GM18505 (cell line): ENCODE data around the gene EYS.
"Not testable (repeated sequence)": the region's sequence is repeated elsewhere in the genome, so short reads cannot be mapped to it uniquely, and the experiment has no call there.

Source experiments
- ATAC-seq: cut with Tn5 transposase; IDR thresholded peaks from one replicate; pipeline ENCODE4 v1.9.1; 2021; ENCODE audit not compliant: unreplicated experiment
- POLR2A ChIP-seq: IDR thresholded peaks from 4 replicates; pipeline ENCODE4 v1.6.1; 2011; ENCODE audit warnings: borderline replicate concordance; ENCODE audit not compliant: insufficient read depth, insufficient read length; ENCODE audit errors: extremely low read depth

EYS gene

GRCh38 chr6:63785006-63785405 is 1922.0 kb downstream of the EYS start:
- no peak for TF ChIP-seq POLR2A
- no peak for ATAC-seq

GRCh38 chr6:63783096-63783495 is 1923.9 kb downstream of the EYS start:
- no peak for TF ChIP-seq POLR2A
- no peak for ATAC-seq

- no peak for ATAC-seq
- no peak for TF ChIP-seq POLR2A
These were observed 1932.1 kb downstream of the EYS start for GRCh38 chr6:63774961-63775360.

DNA sequence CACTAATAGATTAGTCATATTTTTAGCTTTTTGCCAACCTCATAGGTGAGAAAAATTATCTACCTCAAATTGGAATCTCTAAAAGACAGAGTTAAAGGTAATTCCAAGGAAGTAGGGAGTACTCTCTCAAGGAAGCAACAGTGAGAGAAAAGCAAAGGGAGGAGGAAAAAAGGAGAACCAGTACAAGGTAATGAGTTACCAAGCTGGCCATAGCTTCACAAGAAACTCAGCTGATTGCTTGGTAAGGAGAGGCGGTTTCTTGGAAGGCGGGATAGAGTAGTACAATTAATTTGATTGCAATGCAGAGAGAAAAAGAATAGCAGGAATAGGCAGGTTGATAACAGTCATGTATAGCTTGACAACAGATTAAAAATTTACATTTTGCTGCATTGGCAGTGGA is 1933.8 kb downstream of the EYS start:
- TF ChIP-seq POLR2A, result no peak
- ATAC-seq, result no peak

DNA sequence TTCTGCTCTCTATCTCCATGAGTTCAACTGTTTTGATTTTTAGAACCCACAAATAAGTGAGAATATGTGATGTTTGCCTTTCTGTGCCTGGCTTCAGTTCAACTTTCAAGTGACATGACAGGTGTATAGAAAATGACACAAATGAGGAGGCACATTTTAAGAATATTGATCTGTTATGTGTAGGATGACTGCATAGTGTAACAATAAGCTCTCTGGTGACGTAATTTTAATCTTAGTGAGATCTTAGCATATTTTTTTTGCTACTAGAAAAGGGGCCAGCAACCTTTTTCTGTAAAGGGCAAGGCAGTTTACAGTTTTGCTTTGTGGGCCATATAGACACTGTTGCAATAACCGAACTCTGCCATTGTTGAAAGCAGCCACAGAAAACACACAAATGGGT is 1941.2 kb downstream of the EYS start:
- TF ChIP-seq POLR2A, result no peak
- no peak for ATAC-seq

DNA sequence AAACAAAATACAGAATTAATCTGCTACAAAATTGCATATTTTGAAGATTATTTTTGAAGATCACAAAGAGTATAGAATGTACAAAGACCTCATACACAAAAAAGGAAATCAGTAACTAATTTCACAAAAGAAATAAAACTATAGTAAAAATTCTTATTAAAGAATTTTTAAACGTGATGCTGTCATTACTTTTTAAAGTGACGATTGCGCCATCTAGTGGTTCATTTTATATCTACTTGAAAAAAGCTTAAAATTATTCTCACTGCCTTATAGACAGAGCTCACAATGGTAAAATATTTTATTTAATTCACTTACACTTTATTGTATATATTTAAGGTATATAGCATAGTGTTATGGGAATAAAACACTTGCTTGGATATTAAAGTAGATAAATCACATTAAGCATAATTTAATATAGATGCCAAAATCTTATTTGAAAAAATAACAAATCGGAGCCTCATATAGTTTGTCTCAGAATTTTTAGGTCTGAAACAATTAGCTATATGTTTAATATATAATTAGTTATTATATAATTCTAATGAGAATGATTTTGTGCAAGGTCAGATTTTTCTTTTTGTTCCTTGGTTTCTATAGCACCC is 1942.6 kb downstream of the EYS start:
- no peak for ATAC-seq

DNA sequence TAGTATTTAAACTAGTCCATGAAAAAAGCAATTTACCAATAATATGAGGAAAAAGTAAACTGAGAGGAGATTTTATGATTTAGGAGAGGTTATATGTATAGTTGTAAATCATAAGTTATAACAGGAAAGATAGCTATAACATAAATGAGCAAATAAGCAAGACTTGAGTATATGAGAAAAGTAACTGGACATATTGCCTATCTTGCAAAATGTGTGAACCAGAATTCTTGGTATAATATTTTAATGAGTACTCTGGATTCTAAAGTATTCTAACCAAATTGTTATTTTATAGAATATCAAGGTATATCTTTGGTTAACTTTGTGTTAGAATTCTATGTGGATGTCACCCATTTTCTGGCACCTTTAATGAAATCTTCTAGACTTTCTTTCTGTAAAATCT is 1946.8 kb downstream of the EYS start:
- no peak for ATAC-seq
- no peak for TF ChIP-seq POLR2A

More for the DNA sequence above, 1942.6 kb downstream of the EYS start:
- no peak for TF ChIP-seq POLR2A

GRCh38 chr6:63759605-63760105 is 1947.4 kb downstream of the EYS start:
- TF ChIP-seq POLR2A, result no peak
- ATAC-seq, result no peak

- no peak for ATAC-seq
- no peak for TF ChIP-seq POLR2A
These were observed 1949.2 kb downstream of the EYS start for GRCh38 chr6:63757826-63758225.

GRCh38 chr6:63757275-63757674 is 1949.8 kb downstream of the EYS start:
- ATAC-seq, result not testable (repeated sequence)

DNA sequence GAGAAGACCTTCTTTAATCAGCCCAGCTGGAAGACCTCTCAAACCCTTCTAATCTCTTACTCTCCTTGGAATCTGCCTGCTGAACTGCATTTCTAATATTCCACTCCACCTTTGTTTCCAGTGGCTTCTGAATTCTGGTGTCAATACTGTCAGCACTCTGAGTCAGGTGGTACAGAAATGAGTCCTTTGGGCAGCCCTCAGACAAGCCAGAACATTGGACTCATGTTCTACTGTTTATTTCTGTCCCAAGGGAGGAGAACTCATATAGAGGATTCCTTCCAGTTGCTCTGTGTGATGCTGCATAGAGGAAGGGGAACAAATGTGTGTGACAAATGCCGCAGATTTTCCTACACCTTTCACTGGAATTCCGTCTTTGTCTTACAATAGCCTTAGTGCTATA is 1956.6 kb downstream of the EYS start:
- no peak for ATAC-seq
- TF ChIP-seq POLR2A, result no peak

GRCh38 chr6:63745784-63746183 is 1961.2 kb downstream of the EYS start:
- no peak for ATAC-seq
- no peak for TF ChIP-seq POLR2A

DNA sequence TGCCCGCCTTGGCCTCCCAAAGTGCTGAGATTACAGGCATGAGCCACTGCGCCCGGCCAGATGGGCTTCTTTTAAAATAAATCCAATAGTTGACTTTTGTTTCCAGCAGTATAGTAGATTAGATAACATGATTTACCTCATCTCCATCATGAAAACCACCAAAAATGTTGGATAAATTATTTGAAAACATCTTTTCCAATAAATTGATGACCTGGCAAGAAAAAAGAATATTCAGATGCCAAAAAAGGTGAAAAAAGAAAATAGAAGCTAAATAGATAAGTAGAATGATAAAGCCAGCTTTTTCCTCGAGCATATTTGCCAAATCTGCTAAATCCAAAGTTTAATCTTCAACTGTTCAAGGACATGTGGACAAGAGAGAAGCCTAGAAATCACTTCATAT is 1962.2 kb downstream of the EYS start:
- no peak for TF ChIP-seq POLR2A
- ATAC-seq, result no peak

DNA sequence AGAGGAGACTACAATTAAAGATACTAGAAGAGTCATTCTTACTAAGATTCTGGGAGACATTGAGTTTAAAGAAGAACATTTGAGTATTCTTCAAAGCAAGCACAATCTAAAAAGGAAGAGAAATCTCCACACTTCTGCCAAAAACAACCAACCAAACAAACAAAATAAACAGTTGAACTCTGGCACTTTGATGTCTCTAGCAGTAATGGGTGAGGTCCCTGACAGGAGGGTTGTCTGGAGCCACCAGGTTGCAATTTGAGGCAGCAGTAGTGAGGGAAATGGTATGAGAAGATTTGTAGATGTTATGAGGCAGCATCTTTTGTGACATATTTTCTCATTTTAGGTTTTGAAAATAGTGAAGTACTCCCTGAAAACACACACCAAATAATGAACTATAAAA is 1963.3 kb downstream of the EYS start:
- no peak for ATAC-seq
- no peak for TF ChIP-seq POLR2A

DNA sequence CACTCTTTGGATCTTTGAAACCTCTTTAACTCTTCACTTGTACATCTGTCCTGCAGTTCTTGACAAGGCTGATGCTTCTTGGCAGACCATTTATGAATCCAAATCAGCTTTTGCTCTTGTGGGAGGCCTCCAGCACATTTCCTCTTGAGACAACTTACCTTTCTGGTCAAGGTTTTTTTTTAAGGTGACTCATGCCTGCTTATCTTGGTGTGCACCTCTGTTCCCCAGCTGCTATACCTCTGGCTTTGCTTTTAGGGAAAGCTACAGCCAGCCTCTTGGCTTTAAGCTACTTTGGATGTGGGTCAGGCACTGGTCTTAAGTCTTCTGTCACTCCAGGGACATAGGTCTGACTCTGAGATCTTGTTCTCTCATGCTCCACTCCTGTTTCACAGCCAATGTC is 1965.0 kb downstream of the EYS start:
- ATAC-seq, result no peak

More for the DNA sequence above, 1965.0 kb downstream of the EYS start:
- no peak for TF ChIP-seq POLR2A
